Parathyroid adenoma (tissue), 2 donors: ENCODE data around the gene STOX2.

Experiments
- H2AFZ ChIP-seq: fragments of 300-600 bp; sonication (generic); one replicate; pipeline ENCODE4 v1.7.0; 2017; ENCODE audit warnings: antibody characterized with exemption, mild to moderate bottlenecking
- H3K27ac ChIP-seq: fragments of 300-600 bp; sonication (generic); one replicate; pipeline ENCODE4 v1.7.0; 2017
- H3K27me3 ChIP-seq: fragments of 300-600 bp; sonication (generic); one replicate; pipeline ENCODE4 v1.7.0; 2017; ENCODE audit warnings: low read length; ENCODE audit not compliant: control insufficient read depth, insufficient read depth
- H3K36me3 ChIP-seq: fragments of 300-600 bp; sonication (generic); one replicate; pipeline ENCODE4 v1.7.0; 2017; ENCODE audit warnings: low read length; ENCODE audit not compliant: control insufficient read depth, insufficient read depth
- H3K4me1 ChIP-seq: fragments of 300-600 bp; sonication (generic); one replicate; pipeline ENCODE4 v1.7.0; 2017; ENCODE audit warnings: control low read depth
- H3K4me2 ChIP-seq: fragments of 300-600 bp; sonication (generic); one replicate; pipeline ENCODE4 v1.7.0; 2017; ENCODE audit warnings: low read length
- H3K4me3 ChIP-seq: fragments of 300-600 bp; sonication (generic); one replicate; pipeline ENCODE4 v1.7.0; 2017; ENCODE audit warnings: low read depth, low read length
- H3K79me2 ChIP-seq: fragments of 300-600 bp; sonication (generic); one replicate; pipeline ENCODE4 v1.7.0; 2017; ENCODE audit warnings: control low read depth
- H3K9ac ChIP-seq: fragments of 300-600 bp; sonication (generic); one replicate; pipeline ENCODE4 v1.7.0; 2017; ENCODE audit warnings: mild to moderate bottlenecking
- H3K9me3 ChIP-seq: fragments of 300-600 bp; sonication (generic); one replicate; pipeline ENCODE4 v1.7.0; 2017; ENCODE audit warnings: low read length; ENCODE audit not compliant: control insufficient read depth
- TF ChIP-seq, protein P1 (sequence below): fragments of 300-600 bp; sonication (generic); IDR thresholded peaks from one replicate; pipeline ENCODE4 v1.7.0; 2017; ENCODE audit warnings: antibody characterized with exemption, mild to moderate bottlenecking
- donor health status: primary hyperparathyroidism.

STOX2 gene

DNA sequence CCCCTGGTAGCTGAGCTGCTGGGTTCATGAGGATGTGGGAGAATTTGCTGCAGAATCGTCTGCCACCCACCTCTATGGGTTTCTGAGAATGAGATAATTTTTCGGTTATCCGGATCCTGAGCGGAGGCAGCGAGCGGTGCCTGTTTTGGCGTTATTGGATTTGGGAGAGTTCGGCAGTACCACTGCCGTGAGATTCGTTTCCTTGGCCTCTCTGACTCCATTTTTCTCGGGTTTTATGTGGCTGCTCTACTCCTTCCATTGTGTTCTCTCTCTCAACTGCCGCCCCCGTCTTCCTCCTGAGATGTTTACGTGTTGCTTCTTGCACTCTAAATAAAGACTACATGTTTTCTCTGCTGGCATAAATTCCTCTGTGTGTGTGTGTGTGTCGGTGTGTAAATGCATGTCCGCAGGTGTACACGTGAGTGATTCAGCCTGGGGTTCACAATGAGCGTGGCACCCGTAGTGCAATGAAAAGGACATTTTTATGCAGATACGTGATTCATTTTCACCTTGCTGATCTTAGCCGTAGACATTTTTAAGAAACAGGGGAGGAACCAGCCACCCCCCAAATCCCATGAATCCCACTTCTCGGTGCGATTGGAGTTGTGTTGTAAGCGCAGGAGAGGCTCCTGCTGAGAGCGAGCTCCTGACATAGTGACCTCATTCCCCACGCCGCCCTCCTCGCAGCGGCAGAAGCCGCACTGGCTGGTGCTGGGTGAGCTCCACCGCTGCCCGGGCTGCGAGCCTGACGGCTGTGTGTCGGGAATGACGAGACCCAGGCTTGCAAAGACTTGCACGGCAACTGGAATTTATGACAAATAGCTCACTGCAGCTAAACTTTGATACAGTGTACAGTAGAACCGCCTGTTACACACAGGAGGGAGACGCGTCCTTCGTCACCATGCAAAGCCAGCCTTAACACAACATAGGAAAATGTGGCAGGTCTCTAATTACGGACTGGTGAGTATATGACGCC, 82.2 kb downstream of the STOX2 start:
- H3K9me3 ChIP-seq, result no peaks in the 10 kb centered on the region
- H3K9ac ChIP-seq, result no peak overlapping the region
- H2AFZ ChIP-seq, result peak overlapping the region; percentile 28
- no peak overlapping the region for H3K4me3 ChIP-seq
- H3K27me3 ChIP-seq, result no peaks in the 10 kb centered on the region
- no peak overlapping the region for H3K4me2 ChIP-seq
- no peak overlapping the region for H3K27ac ChIP-seq
- no peaks in the 10 kb centered on the region for H3K36me3 ChIP-seq
- H3K79me2 ChIP-seq, result no peaks in the 10 kb centered on the region
- H3K4me1 ChIP-seq, result no peaks in the 10 kb centered on the region
- TF ChIP-seq, protein P1, sequence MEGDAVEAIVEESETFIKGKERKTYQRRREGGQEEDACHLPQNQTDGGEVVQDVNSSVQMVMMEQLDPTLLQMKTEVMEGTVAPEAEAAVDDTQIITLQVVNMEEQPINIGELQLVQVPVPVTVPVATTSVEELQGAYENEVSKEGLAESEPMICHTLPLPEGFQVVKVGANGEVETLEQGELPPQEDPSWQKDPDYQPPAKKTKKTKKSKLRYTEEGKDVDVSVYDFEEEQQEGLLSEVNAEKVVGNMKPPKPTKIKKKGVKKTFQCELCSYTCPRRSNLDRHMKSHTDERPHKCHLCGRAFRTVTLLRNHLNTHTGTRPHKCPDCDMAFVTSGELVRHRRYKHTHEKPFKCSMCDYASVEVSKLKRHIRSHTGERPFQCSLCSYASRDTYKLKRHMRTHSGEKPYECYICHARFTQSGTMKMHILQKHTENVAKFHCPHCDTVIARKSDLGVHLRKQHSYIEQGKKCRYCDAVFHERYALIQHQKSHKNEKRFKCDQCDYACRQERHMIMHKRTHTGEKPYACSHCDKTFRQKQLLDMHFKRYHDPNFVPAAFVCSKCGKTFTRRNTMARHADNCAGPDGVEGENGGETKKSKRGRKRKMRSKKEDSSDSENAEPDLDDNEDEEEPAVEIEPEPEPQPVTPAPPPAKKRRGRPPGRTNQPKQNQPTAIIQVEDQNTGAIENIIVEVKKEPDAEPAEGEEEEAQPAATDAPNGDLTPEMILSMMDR, result no peak

DNA sequence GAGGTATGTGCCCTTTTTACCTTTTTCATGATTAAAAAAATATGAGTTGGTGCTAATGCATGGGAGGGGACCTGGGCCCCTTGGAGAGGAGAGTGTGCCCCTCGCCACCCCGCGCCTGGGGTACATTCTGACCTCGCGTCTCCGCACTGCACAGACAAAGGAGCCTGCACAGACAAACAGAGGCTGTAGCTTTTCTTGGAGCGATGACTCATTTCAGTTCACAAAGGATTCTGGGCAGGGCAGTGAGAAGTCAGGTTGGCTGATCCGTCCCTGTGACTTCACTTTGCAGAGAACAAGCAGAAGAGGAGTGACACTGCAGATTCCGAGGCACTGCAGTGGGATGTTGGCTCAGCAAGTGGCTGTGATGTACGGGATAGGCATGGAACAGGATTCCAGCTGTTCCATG, 82.9 kb downstream of the STOX2 start:
- H3K4me2 ChIP-seq, result no peak overlapping the region
- H3K4me3 ChIP-seq, result no peak overlapping the region
- no peaks in the 10 kb centered on the region for H3K4me1 ChIP-seq
- TF ChIP-seq, protein P1, result no peak
- no peaks in the 10 kb centered on the region for H3K9me3 ChIP-seq
- H3K9ac ChIP-seq, result no peak overlapping the region
- no peak overlapping the region for H3K27ac ChIP-seq
- H3K27me3 ChIP-seq, result no peaks in the 10 kb centered on the region
- H3K36me3 ChIP-seq, result no peaks in the 10 kb centered on the region
- peak overlapping the region; percentile 28 for H2AFZ ChIP-seq
- H3K79me2 ChIP-seq, result no peaks in the 10 kb centered on the region

DNA sequence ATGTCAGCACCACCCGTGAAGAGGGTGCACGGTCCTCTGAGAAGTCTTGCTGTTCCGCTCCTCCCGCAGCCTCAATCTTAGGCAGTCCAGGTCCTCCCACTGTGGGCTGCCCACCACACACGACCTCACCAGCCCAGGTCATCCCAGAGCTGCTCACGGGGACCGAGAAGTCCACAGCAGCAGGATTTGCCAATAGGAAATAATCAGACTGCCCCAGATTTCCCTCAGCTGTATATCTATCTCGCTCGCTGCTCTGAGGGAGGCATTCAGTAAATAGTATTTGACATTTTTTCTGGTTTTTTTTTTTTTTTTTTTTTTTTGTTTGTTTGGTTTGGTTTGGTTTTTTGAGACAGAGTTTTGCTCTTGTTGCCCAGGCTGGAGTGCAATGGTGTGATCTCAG, 83.8 kb downstream of the STOX2 start:
- no peak overlapping the region for H3K27ac ChIP-seq
- no peaks in the 10 kb centered on the region for H3K79me2 ChIP-seq
- TF ChIP-seq, protein P1, result no peak
- H3K27me3 ChIP-seq, result no peaks in the 10 kb centered on the region
- H2AFZ ChIP-seq, result no peak overlapping the region
- no peak overlapping the region for H3K9ac ChIP-seq
- H3K4me2 ChIP-seq, result no peak overlapping the region
- no peak overlapping the region for H3K4me3 ChIP-seq
- no peaks in the 10 kb centered on the region for H3K9me3 ChIP-seq
- no peaks in the 10 kb centered on the region for H3K4me1 ChIP-seq
- no peaks in the 10 kb centered on the region for H3K36me3 ChIP-seq

DNA sequence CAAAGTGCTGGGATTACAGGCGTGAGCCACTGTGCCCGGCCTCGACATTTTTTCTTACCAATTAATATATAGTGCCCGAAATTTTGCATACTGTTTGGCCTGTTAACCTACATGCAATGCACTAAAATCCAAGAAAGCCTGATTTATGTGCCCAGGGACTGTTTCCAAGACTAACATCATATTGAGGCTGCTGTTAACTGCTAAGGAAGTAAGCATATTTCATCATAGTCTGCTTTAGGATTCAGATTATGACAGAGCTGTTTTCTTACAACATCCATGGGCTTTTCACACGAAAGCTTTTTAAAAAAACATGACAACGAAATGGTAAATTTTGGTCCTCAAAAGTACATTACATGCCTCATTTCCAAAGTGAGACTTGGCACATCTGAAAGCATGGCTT, 84.4 kb downstream of the STOX2 start:
- H3K27ac ChIP-seq, result no peak overlapping the region
- no peak overlapping the region for H3K4me3 ChIP-seq
- no peak overlapping the region for H3K9ac ChIP-seq

More for the DNA sequence above, 84.4 kb downstream of the STOX2 start:
- Histone ChIP-seq H3K27me3 (no peaks in the 10 kb centered on the region), H3K79me2 (no peaks in the 10 kb centered on the region), H3K4me2 (no peak overlapping the region), H3K9me3 (no peaks in the 10 kb centered on the region), H3K4me1 (no peaks in the 10 kb centered on the region), H3K36me3 (no peaks in the 10 kb centered on the region), H2AFZ (no peak overlapping the region)
- TF ChIP-seq, protein P1, result no peak
